PC-3 (cell line): ENCODE data around the gene ECSIT. TPM values are rescaled to one million over a fixed set of nuclear protein-coding genes. Genes with fewer than 3 reads are reported as not detected.

Experiments
- ATAC-seq: fragments of 200-7000 bp; cut with Tn5 transposase; 2 replicates; pipeline ENCODE4 v1.9.1; 2020; ENCODE audit warnings: mild to moderate bottlenecking, moderate library complexity
- BruUV-seq: library from RNA; stranded (reverse); fragments of 400-500 nt; replicated peaks from 2 replicates; lab custom pipeline; 2021; lab: Mats Ljungman, UMichigan
- CTCF ChIA-PET: fragments of 300-600 bp; sonication (Branson Sonifier 250); formaldehyde crosslinking; loops from one replicate; lab custom pipeline; 2022; ENCODE audit warnings: antibody characterized with exemption; lab: Charles Lee
- POLR2A ChIA-PET: fragments of 300-600 bp; sonication (Branson Sonifier 250); formaldehyde crosslinking; loops from one replicate; lab custom pipeline; 2022; ENCODE audit warnings: antibody characterized with exemption; ENCODE audit not compliant: unreplicated experiment; lab: Charles Lee
- DNase-seq: peaks from one replicate; pipeline ENCODE4 v3.0.0-alpha.2; 2015
- H2AFZ ChIP-seq: fragments of 300-600 bp; sonication (generic); 2 replicates; pipeline ENCODE4 v1.6.0; 2016; ENCODE audit warnings: antibody characterized with exemption, low read length
- H3F3A ChIP-seq: fragments of 300-600 bp; sonication (generic); one replicate; pipeline ENCODE4 v1.6.0; 2017; ENCODE audit warnings: antibody characterized with exemption, low read length, control low read depth, mild to moderate bottlenecking; ENCODE audit not compliant: unreplicated experiment
- H3K27ac ChIP-seq: fragments of 300-600 bp; sonication (generic); 2 replicates; pipeline ENCODE4 v1.5.1; 2016; ENCODE audit warnings: mild to moderate bottlenecking, low read length
- H3K27me3 ChIP-seq: fragments of 300-600 bp; sonication (generic); 2 replicates; pipeline ENCODE4 v1.6.1; 2016; ENCODE audit warnings: low read length, mixed read lengths
- H3K36me3 ChIP-seq: fragments of 300-600 bp; sonication (generic); 2 replicates; pipeline ENCODE4 v1.6.1; 2016; ENCODE audit warnings: low read depth, mixed run types, low read length, mixed read lengths
- H3K4me1 ChIP-seq: fragments of 300-600 bp; sonication (generic); 2 replicates; pipeline ENCODE4 v1.5.1; 2016; ENCODE audit warnings: low read length; ENCODE audit not compliant: insufficient read depth
- H3K4me2 ChIP-seq: fragments of 300-600 bp; sonication (generic); 2 replicates; pipeline ENCODE4 v1.6.0; 2016; ENCODE audit warnings: low read length
- H3K4me3 ChIP-seq: fragments of 300-600 bp; sonication (generic); 2 replicates; pipeline ENCODE4 v1.5.1; 2016; ENCODE audit warnings: mild to moderate bottlenecking, low read length, mixed read lengths
- H3K79me2 ChIP-seq: fragments of 300-600 bp; sonication (generic); 2 replicates; pipeline ENCODE4 v1.6.1; 2017; ENCODE audit warnings: low read length, mixed read lengths
- H3K9ac ChIP-seq: fragments of 300-600 bp; sonication (generic); 2 replicates; pipeline ENCODE4 v1.6.0; 2016; ENCODE audit warnings: mild to moderate bottlenecking, low read length
- H3K9me2 ChIP-seq: fragments of 300-600 bp; sonication (generic); replicated peaks from 2 replicates; pipeline ENCODE4 v1.6.1; 2016; ENCODE audit warnings: mixed run types, low read length, mixed read lengths
- H3K9me3 ChIP-seq: fragments of 300-600 bp; sonication (generic); 2 replicates; pipeline ENCODE4 v1.6.1; 2016; ENCODE audit warnings: low read length, mixed read lengths
- H4K20me1 ChIP-seq: fragments of 300-600 bp; sonication (generic); 2 replicates; pipeline ENCODE4 v1.6.1; 2016; ENCODE audit warnings: low read length, mixed read lengths
- CTCF ChIP-seq: fragments of 300-600 bp; sonication (generic); conservative IDR thresholded peaks from 2 replicates; pipeline ENCODE4 v1.5.1; 2017; ENCODE audit warnings: antibody characterized with exemption, low read depth, mild to moderate bottlenecking, low read length
- EZH2 ChIP-seq: fragments of 300-600 bp; sonication (generic); IDR thresholded peaks from one replicate; pipeline ENCODE4 v1.6.1; 2017; ENCODE audit warnings: antibody characterized with exemption, mild to moderate bottlenecking, low read length; ENCODE audit not compliant: unreplicated experiment
- EZH2phosphoT487 ChIP-seq: fragments of 300-600 bp; sonication (generic); IDR thresholded peaks from 2 replicates; pipeline ENCODE4 v1.6.1; 2018; ENCODE audit warnings: mild to moderate bottlenecking, antibody characterized with exemption, low read length, borderline replicate concordance
- intact Hi-C: fragments of 100-400 bp; cut with micrococcal nuclease; formaldehyde crosslinking; loops from 2 replicates; pipeline ENCODE4 v1.9.0; 2023
- total RNA-seq: library from RNA; depleted of rRNA; stranded (reverse); fragments of >200 nt; gene quantifications from 2 replicates; pipeline ENCODE4 v1.2.3, GENCODE V29; 2014

The ECSIT gene
- total RNA-seq, 1 experiment from 2014 or later, result 126 TPM

DNA sequence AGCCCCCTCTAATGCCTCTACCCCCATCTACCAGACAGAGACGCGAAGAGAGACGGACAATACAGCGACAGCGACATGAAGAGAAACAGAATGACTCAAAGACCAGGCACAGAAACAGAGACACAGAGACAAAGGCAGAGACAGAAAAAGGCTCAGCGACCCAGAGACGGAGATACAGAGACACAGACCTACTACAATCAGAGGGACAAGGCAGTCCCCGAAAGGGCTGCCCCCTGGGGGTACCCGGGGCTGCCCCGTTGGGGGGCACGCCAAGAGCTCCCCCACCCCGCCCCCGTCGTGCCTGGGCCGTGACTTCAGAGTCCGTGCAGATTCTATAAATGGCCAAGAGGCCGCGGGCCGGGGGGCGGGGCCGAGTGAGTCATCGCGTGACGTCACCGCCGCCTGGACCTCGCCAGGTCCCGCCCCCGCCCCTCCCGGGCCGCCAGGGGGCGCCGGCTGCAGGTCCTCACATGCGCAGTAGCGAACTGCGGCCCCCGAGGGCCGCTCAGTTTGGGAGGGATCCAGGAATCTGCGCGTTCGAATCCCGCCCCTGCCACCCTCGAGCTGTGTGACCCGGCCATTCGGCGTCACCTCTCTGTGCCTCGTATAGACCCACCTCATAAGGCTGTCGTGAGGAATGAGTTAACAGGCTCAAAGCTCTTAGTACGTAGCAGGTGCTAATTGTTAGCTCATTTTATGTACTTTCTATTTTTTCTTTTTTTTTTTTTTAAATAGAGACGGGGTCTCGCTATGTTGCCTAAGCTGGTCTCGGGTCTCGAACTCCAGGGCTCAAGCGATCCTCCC is 7.1 kb upstream of the ECSIT start:
- peak; percentile 58 for ATAC-seq
- H3K27ac ChIP-seq, result peak overlapping the region; percentile 8; the same call in 1 of the 2 replicates
- H3K27me3 ChIP-seq, result no peaks in the 10 kb centered on the region
- ChIA-PET POLR2A (interaction anchor here (0.6 kb wide), 1 partner anchor 23 kb away, joined by 3 read pairs; the partner anchor contains the start of gene ELOF1), CTCF (interaction anchor here (0.6 kb wide), 3 partner anchors 9 to 979 kb away, joined by 3 to 4 read pairs (median 3); no protein-coding TSS in a partner anchor)
- BruUV-seq, result no TSS peak
- intact Hi-C loops, result loop anchor here (5.0 kb wide), 1 partner anchor 51 kb away; no protein-coding TSS in a partner anchor
- peaks cover 21% of the 10 kb centered on the region for H3K4me1 ChIP-seq
- no peaks in the 10 kb centered on the region for H4K20me1 ChIP-seq
- H3K9ac ChIP-seq, result no peak overlapping the region
- no peaks in the 10 kb centered on the region for H3K9me2 ChIP-seq
- peak overlapping the region; percentile 83 for H2AFZ ChIP-seq
- DNase-seq, result peak; percentile 93
- peak overlapping the region; percentile 52; the same call in 1 of the 2 replicates for H3K4me3 ChIP-seq
- H3K79me2 ChIP-seq, result no peaks in the 10 kb centered on the region
- H3K4me2 ChIP-seq, result peak overlapping the region; percentile 76
- H3K36me3 ChIP-seq, result no peaks in the 10 kb centered on the region
- no peaks in the 10 kb centered on the region for H3F3A ChIP-seq
- no peaks in the 10 kb centered on the region for H3K9me3 ChIP-seq
- peak; percentile 95 for TF ChIP-seq CTCF
- TF ChIP-seq EZH2, result no peak

GRCh38 chr19:11534948-11535347 is 6.0 kb upstream of the ECSIT start:
- no peaks in the 10 kb centered on the region for H3K36me3 ChIP-seq
- H3K4me2 ChIP-seq, result no peak overlapping the region
- peaks cover 21% of the 10 kb centered on the region for H3K4me1 ChIP-seq
- no peak overlapping the region for H2AFZ ChIP-seq
- no peaks in the 10 kb centered on the region for H3F3A ChIP-seq
- ATAC-seq (no peak), DNase-seq (no peak)
- H3K9me3 ChIP-seq, result no peaks in the 10 kb centered on the region
- CTCF ChIA-PET, result no interaction called here
- no peak overlapping the region for H3K27ac ChIP-seq
- POLR2A ChIA-PET, result no interaction called here
- H3K9me2 ChIP-seq, result no peaks in the 10 kb centered on the region
- no peaks in the 10 kb centered on the region for H3K79me2 ChIP-seq
- TF ChIP-seq EZH2, result no peak
- TF ChIP-seq EZH2phosphoT487, result no peak
- TF ChIP-seq CTCF, result no peak
- intact Hi-C loops, result loop anchor here (5.0 kb wide), 1 partner anchor 52 kb away; no protein-coding TSS in a partner anchor
- H3K27me3 ChIP-seq, result no peaks in the 10 kb centered on the region
- H3K9ac ChIP-seq, result no peak overlapping the region
- BruUV-seq, result no TSS peak
- no peak overlapping the region for H3K4me3 ChIP-seq
- no peaks in the 10 kb centered on the region for H4K20me1 ChIP-seq

DNA sequence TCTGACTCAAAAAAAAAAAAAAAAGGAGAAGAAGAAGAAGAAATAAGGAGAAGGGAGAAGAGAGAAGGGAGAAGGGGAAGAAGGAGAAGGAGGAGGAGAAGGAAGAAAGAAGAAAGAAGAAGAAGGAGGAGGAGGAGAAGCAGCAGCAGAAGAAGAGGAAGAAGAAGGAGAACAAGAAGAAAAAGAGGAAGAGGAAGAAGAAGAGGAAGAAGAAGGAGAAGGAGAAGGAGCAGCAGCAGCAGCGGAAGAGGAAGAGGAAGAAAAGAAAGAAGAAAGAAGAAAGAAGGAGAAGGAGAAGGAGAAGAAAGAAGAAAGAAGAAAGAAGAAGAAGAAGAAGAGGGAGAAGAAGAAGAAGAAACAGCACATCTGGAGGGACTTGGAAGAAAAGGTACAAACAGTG is 5.6 kb upstream of the ECSIT start:
- no TSS peak for BruUV-seq
- Histone ChIP-seq H3K79me2 (no peaks in the 10 kb centered on the region), H3K27me3 (no peaks in the 10 kb centered on the region), H3K9me3 (no peaks in the 10 kb centered on the region), H3K36me3 (no peaks in the 10 kb centered on the region), H3K4me1 (peaks cover 21% of the 10 kb centered on the region), H2AFZ (no peak overlapping the region), H3K4me2 (no peak overlapping the region), H3K9ac (no peak overlapping the region), H3F3A (no peaks in the 10 kb centered on the region), H3K9me2 (no peaks in the 10 kb centered on the region), H4K20me1 (no peaks in the 10 kb centered on the region), H3K4me3 (no peak overlapping the region), H3K27ac (no peak overlapping the region)
- intact Hi-C loops, result no loop called here
- ATAC-seq (no peak), DNase-seq (no peak)
- ChIA-PET POLR2A (no interaction called here), CTCF (no interaction called here)
- TF ChIP-seq EZH2 (no peak), EZH2phosphoT487 (no peak), CTCF (no peak)
